Activated naive CD4-positive, alpha-beta T cell treated with anti-CD3 and anti-CD28 coated beads for 36 hours (primary cell): ENCODE results near the gene NTHL1. TPM values are rescaled to one million over a fixed set of nuclear protein-coding genes. Genes with fewer than 3 reads are reported as not detected.

Experiments
- CTCF ChIA-PET: fragments of 350-600 bp; sonication (Branson Sonifier 250); formaldehyde crosslinking; loops from one replicate; lab custom pipeline; 2021; ENCODE audit warnings: antibody characterized with exemption; lab: Charles Lee
- DNase-seq: peaks from one replicate; pipeline ENCODE4 v3.0.0-alpha.2; 2020
- H3K27ac Mint-ChIP-seq: one replicate; pipeline ENCODE4 v1.8.0; 2021; ENCODE audit warnings: mild to moderate bottlenecking, mixed read lengths
- H3K27me3 Mint-ChIP-seq: one replicate; pipeline ENCODE4 v1.8.0; 2021; ENCODE audit warnings: low read depth, mixed read lengths
- H3K36me3 Mint-ChIP-seq: one replicate; pipeline ENCODE4 v1.8.0; 2021; ENCODE audit warnings: low read depth, mixed read lengths
- H3K4me1 Mint-ChIP-seq: one replicate; pipeline ENCODE4 v1.8.0; 2021; ENCODE audit warnings: low read depth, mixed read lengths
- H3K4me3 Mint-ChIP-seq: one replicate; pipeline ENCODE4 v1.8.0; 2021; ENCODE audit warnings: mild to moderate bottlenecking, moderate library complexity, mixed read lengths
- H3K9me3 Mint-ChIP-seq: one replicate; pipeline ENCODE4 v1.8.0; 2021; ENCODE audit warnings: mixed read lengths
- intact Hi-C: fragments of 100-400 bp; cut with micrococcal nuclease; formaldehyde crosslinking; loops from one replicate; pipeline ENCODE4 v1.15.1; 2023
- total RNA-seq, 2 experiments: library from RNA; stranded (reverse); gene quantifications; one replicate each; pipeline ENCODE4 v1.2.3, GENCODE V29; 2021

NTHL1 gene
- total RNA-seq, 2 experiments from 2014 or later, result 20.1 to 24.1 TPM

- Mint-ChIP-seq H3K36me3 (no peaks in the 10 kb centered on the region), H3K27ac (no peak overlapping the region), H3K27me3 (no peaks in the 10 kb centered on the region), H3K9me3 (no peaks in the 10 kb centered on the region), H3K4me3 (no peak overlapping the region), H3K4me1 (no peaks in the 10 kb centered on the region)
- intact Hi-C loops, result no loop called here
- DNase-seq, result no peak
- CTCF ChIA-PET, result no interaction called here
Measured at GRCh38 chr16:2081201-2082084, 33.8 kb upstream of the NTHL1 start.

DNA sequence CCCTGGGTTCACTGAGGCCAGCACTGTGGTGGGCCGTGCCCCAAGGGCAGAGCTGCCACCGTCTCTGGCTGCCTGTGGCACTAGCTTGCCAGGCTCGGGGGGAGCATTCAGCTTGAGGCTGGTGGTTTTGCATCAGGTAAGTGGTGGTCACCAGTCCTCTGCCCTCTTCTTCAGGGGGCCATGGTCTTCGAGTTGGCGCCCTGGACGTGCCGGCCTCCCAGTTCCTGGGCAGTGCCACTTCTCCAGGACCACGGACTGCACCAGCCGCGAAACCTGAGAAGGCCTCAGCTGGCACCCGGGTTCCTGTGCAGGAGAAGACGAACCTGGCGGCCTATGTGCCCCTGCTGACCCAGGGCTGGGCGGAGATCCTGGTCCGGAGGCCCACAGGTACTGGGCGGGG lies 32.4 kb upstream of the NTHL1 start:
- H3K27me3 Mint-ChIP-seq, result no peaks in the 10 kb centered on the region
- CTCF ChIA-PET, result no interaction called here
- no peak for DNase-seq
- no peak overlapping the region for H3K4me3 Mint-ChIP-seq
- no peaks in the 10 kb centered on the region for H3K36me3 Mint-ChIP-seq
- intact Hi-C loops, result no loop called here
- no peaks in the 10 kb centered on the region for H3K9me3 Mint-ChIP-seq
- H3K4me1 Mint-ChIP-seq, result no peaks in the 10 kb centered on the region
- no peak overlapping the region for H3K27ac Mint-ChIP-seq

DNA sequence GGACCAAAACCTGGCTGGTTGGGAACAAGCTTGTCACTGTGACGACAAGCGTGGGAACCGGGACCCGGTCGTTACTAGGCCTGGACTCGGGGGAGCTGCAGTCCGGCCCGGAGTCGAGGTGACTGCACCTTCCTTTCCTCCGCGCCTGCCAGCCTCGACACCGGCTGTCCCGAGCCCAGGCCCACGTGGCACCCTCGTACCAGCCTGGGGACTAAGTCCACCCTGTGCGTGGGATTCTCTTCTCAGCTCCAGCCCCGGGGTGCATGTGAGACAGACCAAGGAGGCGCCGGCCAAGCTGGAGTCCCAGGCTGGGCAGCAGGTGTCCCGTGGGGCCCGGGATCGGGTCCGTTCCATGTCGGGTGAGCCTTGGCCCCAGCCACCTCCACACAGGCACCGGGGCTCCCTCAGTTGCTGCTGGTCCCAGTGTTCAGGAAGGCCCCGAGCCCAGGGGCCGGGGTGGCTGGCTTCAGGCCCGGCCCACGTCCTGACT lies 31.7 kb upstream of the NTHL1 start:
- Mint-ChIP-seq H3K4me1 (no peaks in the 10 kb centered on the region), H3K4me3 (no peak overlapping the region), H3K36me3 (peaks cover 3% of the 10 kb centered on the region), H3K9me3 (no peaks in the 10 kb centered on the region), H3K27me3 (no peaks in the 10 kb centered on the region), H3K27ac (no peak overlapping the region)
- DNase-seq, result no peak
- CTCF ChIA-PET, result no interaction called here
- intact Hi-C loops, result no loop called here

DNA sequence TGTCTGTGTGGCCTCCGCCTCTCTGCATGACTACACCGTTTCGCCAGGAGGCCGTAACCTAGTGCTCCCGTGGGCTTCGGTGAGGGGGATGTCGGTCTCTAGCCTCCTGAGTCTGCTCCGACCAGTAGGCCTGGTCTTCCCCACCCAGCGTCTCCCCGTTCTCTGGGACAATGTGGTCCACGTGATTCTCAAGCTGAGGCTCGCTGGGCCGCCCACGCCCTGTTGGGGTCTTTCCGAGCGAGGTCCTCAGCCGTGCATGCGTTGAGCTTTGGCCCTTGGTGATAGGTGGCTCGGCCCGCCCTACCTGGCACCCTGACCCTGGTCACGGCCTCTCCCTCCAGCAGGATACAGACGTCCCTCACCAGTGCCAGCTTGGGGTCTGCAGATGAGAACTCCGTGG lies 31.1 kb upstream of the NTHL1 start:
- Mint-ChIP-seq H3K36me3 (peaks cover 3% of the 10 kb centered on the region), H3K9me3 (no peaks in the 10 kb centered on the region), H3K27me3 (no peaks in the 10 kb centered on the region), H3K27ac (no peak overlapping the region), H3K4me1 (no peaks in the 10 kb centered on the region), H3K4me3 (no peak overlapping the region)
- intact Hi-C loops, result no loop called here
- DNase-seq, result no peak
- CTCF ChIA-PET, result no interaction called here

- Mint-ChIP-seq H3K36me3 (peaks cover 3% of the 10 kb centered on the region), H3K4me1 (no peaks in the 10 kb centered on the region)
Measured at GRCh38 chr16:2078096-2078495, 30.5 kb upstream of the NTHL1 start.

DNA sequence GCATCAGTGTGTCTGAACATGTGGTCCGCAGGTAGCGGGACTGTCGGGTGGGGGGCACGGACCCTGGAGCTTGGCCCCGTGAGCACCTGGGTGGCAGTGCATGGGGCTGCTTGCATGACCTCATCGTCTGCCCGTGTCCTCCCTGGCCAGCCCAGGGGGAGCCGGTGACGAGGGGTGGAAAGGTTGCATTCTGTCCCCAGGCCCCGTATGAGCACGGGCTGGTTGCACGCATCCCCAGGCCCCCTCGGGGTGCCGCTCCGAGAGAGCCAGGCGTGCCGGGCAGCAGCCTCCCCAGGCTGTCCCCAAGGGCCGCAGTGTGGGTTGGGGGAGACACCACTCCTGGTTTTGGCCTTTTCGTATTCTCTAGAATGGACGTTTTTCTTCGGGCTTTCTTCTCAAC lies 30.1 kb upstream of the NTHL1 start:
- H3K4me3 Mint-ChIP-seq, result no peak overlapping the region
- H3K27me3 Mint-ChIP-seq, result no peaks in the 10 kb centered on the region
- intact Hi-C loops, result no loop called here

More at GRCh38 chr16:2078096-2078495, 30.5 kb upstream of the NTHL1 start:
- no peaks in the 10 kb centered on the region for H3K27me3 Mint-ChIP-seq
- intact Hi-C loops, result no loop called here
- no peak for DNase-seq
- CTCF ChIA-PET, result no interaction called here
- no peak overlapping the region for H3K4me3 Mint-ChIP-seq
- H3K27ac Mint-ChIP-seq, result no peak overlapping the region
- H3K9me3 Mint-ChIP-seq, result no peaks in the 10 kb centered on the region

DNA sequence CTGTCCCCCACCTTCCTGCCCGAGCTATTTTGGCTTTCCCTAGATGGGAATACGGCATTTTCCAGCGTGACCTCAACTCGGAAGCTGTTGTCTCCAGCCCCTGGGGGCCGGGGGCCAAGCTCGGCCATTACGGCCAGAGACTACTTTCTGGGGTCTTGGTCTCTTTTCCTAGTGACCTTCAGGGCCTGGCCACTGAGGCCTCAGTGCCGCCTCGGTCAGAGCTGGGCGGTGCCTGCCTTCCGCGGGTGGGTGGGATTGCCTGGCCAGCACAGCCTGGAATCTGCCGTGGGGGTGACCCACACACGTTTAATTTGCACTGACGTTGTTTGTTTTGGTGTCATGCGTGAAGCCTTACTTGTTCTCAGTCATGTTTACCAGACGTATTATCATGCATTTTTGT lies 29.4 kb upstream of the NTHL1 start:
- Mint-ChIP-seq H3K9me3 (no peaks in the 10 kb centered on the region), H3K27ac (no peak overlapping the region), H3K4me1 (no peaks in the 10 kb centered on the region), H3K4me3 (no peak overlapping the region), H3K36me3 (peaks cover 5% of the 10 kb centered on the region), H3K27me3 (no peaks in the 10 kb centered on the region)
- no peak for DNase-seq
- CTCF ChIA-PET, result no interaction called here
- intact Hi-C loops, result no loop called here

More for the DNA sequence above, 30.1 kb upstream of the NTHL1 start:
- Mint-ChIP-seq H3K27ac (no peak overlapping the region), H3K9me3 (no peaks in the 10 kb centered on the region), H3K4me1 (no peaks in the 10 kb centered on the region), H3K36me3 (peaks cover 3% of the 10 kb centered on the region)
- DNase-seq, result no peak
- CTCF ChIA-PET, result no interaction called here

DNA sequence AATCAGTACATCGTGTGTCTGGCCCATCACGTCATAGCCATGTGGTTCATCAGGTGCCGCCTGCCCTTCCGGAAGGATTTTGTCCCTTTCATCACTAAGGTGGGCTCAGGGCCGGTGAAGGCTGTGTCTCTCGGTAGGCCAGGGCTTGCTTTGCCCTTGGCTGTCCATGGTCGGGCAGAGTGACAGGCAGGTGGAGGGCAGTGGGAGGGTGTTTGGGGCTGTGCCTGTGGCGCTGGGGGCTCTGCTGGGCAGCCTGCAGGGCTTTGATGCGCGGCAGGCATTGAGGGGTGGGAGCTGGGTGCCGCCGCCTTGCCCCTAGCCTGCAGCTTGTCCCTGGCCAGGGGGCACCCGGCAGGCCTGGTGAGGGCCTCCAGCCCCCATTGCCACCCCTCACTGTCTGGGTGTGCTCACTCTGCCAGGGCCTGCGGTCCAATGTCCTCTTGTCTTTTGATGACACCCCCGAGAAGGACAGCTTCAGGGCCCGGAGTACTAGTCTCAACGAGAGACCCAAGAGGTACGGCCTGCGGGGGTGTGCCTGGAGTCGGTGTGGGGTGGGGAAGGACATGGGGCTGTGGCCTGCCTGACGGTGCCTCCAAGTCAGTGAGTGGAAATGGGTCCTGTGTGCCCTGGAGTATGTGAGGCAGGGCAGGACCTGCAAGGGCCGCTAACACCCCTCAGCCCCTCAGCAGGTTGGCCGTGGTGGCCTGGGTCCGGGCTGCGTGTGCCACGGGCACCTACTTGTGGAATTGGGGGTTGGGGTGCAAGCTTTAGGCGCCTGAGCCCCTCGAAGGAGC lies 28.6 kb upstream of the NTHL1 start:
- Mint-ChIP-seq H3K4me1 (no peaks in the 10 kb centered on the region), H3K27ac (no peak overlapping the region), H3K4me3 (no peak overlapping the region), H3K9me3 (no peaks in the 10 kb centered on the region), H3K27me3 (no peaks in the 10 kb centered on the region), H3K36me3 (peaks cover 6% of the 10 kb centered on the region)
- intact Hi-C loops, result no loop called here
- CTCF ChIA-PET, result no interaction called here
- DNase-seq, result no peak

DNA sequence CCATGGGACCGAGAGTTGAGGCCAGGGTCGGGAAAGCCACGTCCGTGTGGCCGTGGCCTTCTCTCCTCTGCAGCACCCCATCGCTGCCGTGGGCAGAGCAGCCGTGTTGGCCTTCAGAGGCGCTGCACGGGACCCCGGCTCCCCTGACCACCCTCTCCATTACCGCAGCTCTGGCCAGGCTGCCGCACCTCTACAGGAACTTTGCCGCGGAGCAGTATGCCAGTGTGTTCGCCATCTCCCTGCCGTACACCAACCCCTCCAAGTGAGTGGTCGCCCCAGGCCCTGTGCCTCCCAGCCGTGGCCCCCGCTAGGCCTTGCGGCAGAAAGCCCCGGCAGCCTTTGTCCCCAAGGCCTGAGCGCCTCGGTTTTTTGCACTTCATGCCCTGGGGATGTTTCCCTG lies 28.0 kb upstream of the NTHL1 start:
- Mint-ChIP-seq H3K9me3 (no peaks in the 10 kb centered on the region), H3K4me3 (no peak overlapping the region), H3K4me1 (no peaks in the 10 kb centered on the region), H3K27ac (no peak overlapping the region), H3K36me3 (peaks cover 6% of the 10 kb centered on the region), H3K27me3 (no peaks in the 10 kb centered on the region)
- CTCF ChIA-PET, result no interaction called here
- intact Hi-C loops, result no loop called here
- no peak for DNase-seq

DNA sequence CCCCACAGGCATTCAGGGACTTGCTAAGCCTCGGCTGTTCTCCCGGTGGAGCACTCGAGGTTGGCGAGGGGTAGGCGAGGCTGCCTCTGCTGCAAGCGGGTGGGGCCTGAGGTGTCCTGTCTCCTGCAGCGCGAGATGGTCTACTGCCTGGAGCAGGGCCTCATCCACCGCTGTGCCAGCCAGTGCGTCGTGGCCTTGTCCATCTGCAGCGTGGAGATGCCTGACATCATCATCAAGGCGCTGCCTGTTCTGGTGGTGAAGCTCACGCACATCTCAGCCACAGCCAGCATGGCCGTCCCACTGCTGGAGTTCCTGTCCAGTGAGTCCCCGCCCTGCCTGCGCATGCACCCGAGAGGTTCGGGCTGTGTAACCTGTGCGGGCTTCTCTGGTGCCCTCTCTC lies 26.4 kb upstream of the NTHL1 start:
- H3K36me3 Mint-ChIP-seq, result peaks cover 9% of the 10 kb centered on the region
- no peaks in the 10 kb centered on the region for H3K27me3 Mint-ChIP-seq
- no peak for DNase-seq
- H3K4me3 Mint-ChIP-seq, result no peak overlapping the region
- H3K27ac Mint-ChIP-seq, result no peak overlapping the region
- no peaks in the 10 kb centered on the region for H3K9me3 Mint-ChIP-seq
- CTCF ChIA-PET, result no interaction called here
- intact Hi-C loops, result no loop called here
- H3K4me1 Mint-ChIP-seq, result no peaks in the 10 kb centered on the region

DNA sequence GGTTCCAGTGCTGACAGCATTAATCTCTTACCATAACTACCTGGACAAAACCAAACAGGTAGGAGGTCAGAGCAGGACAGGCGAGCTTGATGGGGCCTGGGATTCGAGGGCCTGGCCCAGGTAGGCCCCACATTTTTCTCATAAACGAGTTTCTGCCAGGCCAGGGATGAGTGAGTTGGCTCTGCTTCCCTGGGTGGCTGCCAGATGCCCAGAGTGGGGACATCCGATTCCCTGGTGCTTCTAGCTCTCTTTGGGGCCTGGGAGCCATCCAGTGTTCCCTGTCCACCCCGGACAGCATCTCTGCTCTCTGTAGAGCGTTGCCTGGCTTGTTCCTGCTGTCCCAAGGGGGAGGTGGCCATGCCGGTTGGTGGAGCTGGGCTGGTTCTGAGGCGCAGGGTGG lies 25.3 kb upstream of the NTHL1 start:
- Mint-ChIP-seq H3K4me1 (no peaks in the 10 kb centered on the region), H3K36me3 (peaks cover 13% of the 10 kb centered on the region), H3K27me3 (no peaks in the 10 kb centered on the region), H3K4me3 (no peak overlapping the region), H3K9me3 (no peaks in the 10 kb centered on the region), H3K27ac (no peak overlapping the region)
- intact Hi-C loops, result no loop called here
- DNase-seq, result no peak
- CTCF ChIA-PET, result no interaction called here

GRCh38 chr16:2071454-2072202 lies 24.0 kb upstream of the NTHL1 start:
- H3K4me3 Mint-ChIP-seq, result no peak overlapping the region
- H3K27ac Mint-ChIP-seq, result no peak overlapping the region
- peaks cover 13% of the 10 kb centered on the region for H3K36me3 Mint-ChIP-seq
- CTCF ChIA-PET, result interaction anchor here (0.8 kb wide), 1 partner anchor 11 kb away, joined by 4 read pairs; no protein-coding TSS in a partner anchor
- H3K27me3 Mint-ChIP-seq, result no peaks in the 10 kb centered on the region
- DNase-seq, result no peak
- no peaks in the 10 kb centered on the region for H3K9me3 Mint-ChIP-seq
- intact Hi-C loops, result no loop called here
- no peaks in the 10 kb centered on the region for H3K4me1 Mint-ChIP-seq
